ENCODE measurements around the gene MAP3K15. TPM values are rescaled to one million over a fixed set of nuclear protein-coding genes. Genes with fewer than 3 reads are reported as not detected.
A peak's percentile ranks its signal among the peaks of the same experiment; 100 is the strongest.

MAP3K15 gene
- 3.8 to 4.4 TPM (median 3.8 TPM) in 3 replicates for total RNA-seq (2021)
- Bru-seq, nascent RNA: percentile 37 among the genes with signal in this experiment
- long read RNA-seq, experiment 1, full-length matches to known transcripts: 1 of 12 reads
- long read RNA-seq, experiment 1, partial matches to known transcripts: 3 of 12 reads
- long read RNA-seq, experiment 1, other reads (novel, unspliced or antisense): 8 of 12 reads
- long read RNA-seq, experiment 2, partial matches to known transcripts: 2 of 4 reads
- long read RNA-seq, experiment 2, other reads (novel, unspliced or antisense): 2 of 4 reads
- long read RNA-seq, experiment 3, partial matches to known transcripts: 2 of 5 reads
- long read RNA-seq, experiment 3, other reads (novel, unspliced or antisense): 2 of 5 reads

GRCh38 chrX:19514791-19515614, at the start of gene MAP3K15:
Gene MAP3K15, minus strand, starts transcription at chrX:19515508. Its CDS starts 247 bp downstream, at chrX:19515261.
- Mint-ChIP-seq H3K36me3 (peaks cover 2% of the 10 kb centered on the region; the same call in 1 of the 2 replicates), H3K4me3 (peak within 1 kb of the TSS; percentile 62), H3K27ac (no peak within 1 kb of the TSS), H3K9me3 (no peaks in the 10 kb centered on the region; the same call in 1 of the 2 replicates), H3K4me1 (peaks cover 12% of the 10 kb centered on the region), H3K27me3 (ENCODE audit: low read depth) (peaks cover 26% of the 10 kb centered on the region)
- CTCF ChIA-PET: interaction anchor here (0.9 to 1.9 kb wide), 3 partner anchors 132 to 143 kb away, joined by 3 to 6 read pairs (median 5); no protein-coding TSS in a partner anchor
- ATAC-seq (peak; percentile 78), DNase-seq (ENCODE audit: low spot score) (peak; percentile 46)
- POLR2A ChIA-PET: interaction anchor here (0.7 kb wide), 1 partner anchor 285 kb away, joined by 3 read pairs; no protein-coding TSS in a partner anchor
- TF ChIP-seq HMGXB4 (CRISPR knock-in tag; IDR thresholded peaks at IDR 0.05) (0 out of 2 replicates have a peak, but pooled peaks have one; percentile 29), CTCF (IDR thresholded peaks at IDR 0.05) (0 out of 2 replicates have a peak, but pooled peaks have one; percentile 17), IRF2 (CRISPR knock-in tag; IDR thresholded peaks at IDR 0.05; ENCODE audit: borderline replicate concordance, low read depth) (no peak)

- CTCF ChIA-PET: no interaction called here
- POLR2A ChIA-PET: no interaction called here
- no peaks in the 10 kb centered on the region for H3K9me3 Mint-ChIP-seq
Observed at GRCh38 chrX:19564606-19565005, 49.3 kb upstream of the MAP3K15 start.

More at GRCh38 chrX:19564606-19565005, 49.3 kb upstream of the MAP3K15 start:
- Mint-ChIP-seq H3K27me3 (ENCODE audit: low read depth) (no peaks in the 10 kb centered on the region), H3K4me1 (peaks cover 18% of the 10 kb centered on the region), H3K36me3 (no peaks in the 10 kb centered on the region), H3K4me3 (no peak overlapping the region), H3K27ac (no peak overlapping the region)
- ATAC-seq: no peak
- no peak for TF ChIP-seq CREM (CRISPR knock-in tag; IDR thresholded peaks at IDR 0.05)
- TF ChIP-seq, protein P1, sequence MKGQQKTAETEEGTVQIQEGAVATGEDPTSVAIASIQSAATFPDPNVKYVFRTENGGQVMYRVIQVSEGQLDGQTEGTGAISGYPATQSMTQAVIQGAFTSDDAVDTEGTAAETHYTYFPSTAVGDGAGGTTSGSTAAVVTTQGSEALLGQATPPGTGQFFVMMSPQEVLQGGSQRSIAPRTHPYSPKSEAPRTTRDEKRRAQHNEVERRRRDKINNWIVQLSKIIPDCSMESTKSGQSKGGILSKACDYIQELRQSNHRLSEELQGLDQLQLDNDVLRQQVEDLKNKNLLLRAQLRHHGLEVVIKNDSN (CRISPR knock-in tag; IDR thresholded peaks at IDR 0.05): no peak
- TF ChIP-seq, protein P2, sequence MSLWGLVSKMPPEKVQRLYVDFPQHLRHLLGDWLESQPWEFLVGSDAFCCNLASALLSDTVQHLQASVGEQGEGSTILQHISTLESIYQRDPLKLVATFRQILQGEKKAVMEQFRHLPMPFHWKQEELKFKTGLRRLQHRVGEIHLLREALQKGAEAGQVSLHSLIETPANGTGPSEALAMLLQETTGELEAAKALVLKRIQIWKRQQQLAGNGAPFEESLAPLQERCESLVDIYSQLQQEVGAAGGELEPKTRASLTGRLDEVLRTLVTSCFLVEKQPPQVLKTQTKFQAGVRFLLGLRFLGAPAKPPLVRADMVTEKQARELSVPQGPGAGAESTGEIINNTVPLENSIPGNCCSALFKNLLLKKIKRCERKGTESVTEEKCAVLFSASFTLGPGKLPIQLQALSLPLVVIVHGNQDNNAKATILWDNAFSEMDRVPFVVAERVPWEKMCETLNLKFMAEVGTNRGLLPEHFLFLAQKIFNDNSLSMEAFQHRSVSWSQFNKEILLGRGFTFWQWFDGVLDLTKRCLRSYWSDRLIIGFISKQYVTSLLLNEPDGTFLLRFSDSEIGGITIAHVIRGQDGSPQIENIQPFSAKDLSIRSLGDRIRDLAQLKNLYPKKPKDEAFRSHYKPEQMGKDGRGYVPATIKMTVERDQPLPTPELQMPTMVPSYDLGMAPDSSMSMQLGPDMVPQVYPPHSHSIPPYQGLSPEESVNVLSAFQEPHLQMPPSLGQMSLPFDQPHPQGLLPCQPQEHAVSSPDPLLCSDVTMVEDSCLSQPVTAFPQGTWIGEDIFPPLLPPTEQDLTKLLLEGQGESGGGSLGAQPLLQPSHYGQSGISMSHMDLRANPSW (CRISPR knock-in tag; conservative IDR thresholded peaks at IDR 0.05; ENCODE audit: low read depth): no peak
- no peak for TF ChIP-seq ZNF263 (CRISPR knock-in tag; IDR thresholded peaks at IDR 0.05; ENCODE audit: low read depth)
- TF ChIP-seq ATF1 (CRISPR knock-in tag; IDR thresholded peaks at IDR 0.05): no peak
- no peak for TF ChIP-seq NR1H2 (CRISPR knock-in tag; IDR thresholded peaks at IDR 0.05)
- TF ChIP-seq, protein P3, sequence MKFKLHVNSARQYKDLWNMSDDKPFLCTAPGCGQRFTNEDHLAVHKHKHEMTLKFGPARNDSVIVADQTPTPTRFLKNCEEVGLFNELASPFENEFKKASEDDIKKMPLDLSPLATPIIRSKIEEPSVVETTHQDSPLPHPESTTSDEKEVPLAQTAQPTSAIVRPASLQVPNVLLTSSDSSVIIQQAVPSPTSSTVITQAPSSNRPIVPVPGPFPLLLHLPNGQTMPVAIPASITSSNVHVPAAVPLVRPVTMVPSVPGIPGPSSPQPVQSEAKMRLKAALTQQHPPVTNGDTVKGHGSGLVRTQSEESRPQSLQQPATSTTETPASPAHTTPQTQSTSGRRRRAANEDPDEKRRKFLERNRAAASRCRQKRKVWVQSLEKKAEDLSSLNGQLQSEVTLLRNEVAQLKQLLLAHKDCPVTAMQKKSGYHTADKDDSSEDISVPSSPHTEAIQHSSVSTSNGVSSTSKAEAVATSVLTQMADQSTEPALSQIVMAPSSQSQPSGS (CRISPR knock-in tag; IDR thresholded peaks at IDR 0.05; ENCODE audit: borderline replicate concordance, low read depth): no peak
- TF ChIP-seq, protein P4, sequence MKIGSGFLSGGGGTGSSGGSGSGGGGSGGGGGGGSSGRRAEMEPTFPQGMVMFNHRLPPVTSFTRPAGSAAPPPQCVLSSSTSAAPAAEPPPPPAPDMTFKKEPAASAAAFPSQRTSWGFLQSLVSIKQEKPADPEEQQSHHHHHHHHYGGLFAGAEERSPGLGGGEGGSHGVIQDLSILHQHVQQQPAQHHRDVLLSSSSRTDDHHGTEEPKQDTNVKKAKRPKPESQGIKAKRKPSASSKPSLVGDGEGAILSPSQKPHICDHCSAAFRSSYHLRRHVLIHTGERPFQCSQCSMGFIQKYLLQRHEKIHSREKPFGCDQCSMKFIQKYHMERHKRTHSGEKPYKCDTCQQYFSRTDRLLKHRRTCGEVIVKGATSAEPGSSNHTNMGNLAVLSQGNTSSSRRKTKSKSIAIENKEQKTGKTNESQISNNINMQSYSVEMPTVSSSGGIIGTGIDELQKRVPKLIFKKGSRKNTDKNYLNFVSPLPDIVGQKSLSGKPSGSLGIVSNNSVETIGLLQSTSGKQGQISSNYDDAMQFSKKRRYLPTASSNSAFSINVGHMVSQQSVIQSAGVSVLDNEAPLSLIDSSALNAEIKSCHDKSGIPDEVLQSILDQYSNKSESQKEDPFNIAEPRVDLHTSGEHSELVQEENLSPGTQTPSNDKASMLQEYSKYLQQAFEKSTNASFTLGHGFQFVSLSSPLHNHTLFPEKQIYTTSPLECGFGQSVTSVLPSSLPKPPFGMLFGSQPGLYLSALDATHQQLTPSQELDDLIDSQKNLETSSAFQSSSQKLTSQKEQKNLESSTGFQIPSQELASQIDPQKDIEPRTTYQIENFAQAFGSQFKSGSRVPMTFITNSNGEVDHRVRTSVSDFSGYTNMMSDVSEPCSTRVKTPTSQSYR (CRISPR knock-in tag; IDR thresholded peaks at IDR 0.05): no peak
- no peak for DNase-seq (ENCODE audit: low spot score)

Data from WTC11 (cell line).